HG02885 (cell line): Measurements from ENCODE around the gene TMEM250.

ENCODE experiments used
- ATAC-seq: cut with Tn5 transposase; IDR thresholded peaks from one replicate; pipeline ENCODE4 v1.9.1; 2021; ENCODE audit warnings: mild to moderate bottlenecking; ENCODE audit not compliant: unreplicated experiment, poor library complexity

TMEM250 gene

DNA sequence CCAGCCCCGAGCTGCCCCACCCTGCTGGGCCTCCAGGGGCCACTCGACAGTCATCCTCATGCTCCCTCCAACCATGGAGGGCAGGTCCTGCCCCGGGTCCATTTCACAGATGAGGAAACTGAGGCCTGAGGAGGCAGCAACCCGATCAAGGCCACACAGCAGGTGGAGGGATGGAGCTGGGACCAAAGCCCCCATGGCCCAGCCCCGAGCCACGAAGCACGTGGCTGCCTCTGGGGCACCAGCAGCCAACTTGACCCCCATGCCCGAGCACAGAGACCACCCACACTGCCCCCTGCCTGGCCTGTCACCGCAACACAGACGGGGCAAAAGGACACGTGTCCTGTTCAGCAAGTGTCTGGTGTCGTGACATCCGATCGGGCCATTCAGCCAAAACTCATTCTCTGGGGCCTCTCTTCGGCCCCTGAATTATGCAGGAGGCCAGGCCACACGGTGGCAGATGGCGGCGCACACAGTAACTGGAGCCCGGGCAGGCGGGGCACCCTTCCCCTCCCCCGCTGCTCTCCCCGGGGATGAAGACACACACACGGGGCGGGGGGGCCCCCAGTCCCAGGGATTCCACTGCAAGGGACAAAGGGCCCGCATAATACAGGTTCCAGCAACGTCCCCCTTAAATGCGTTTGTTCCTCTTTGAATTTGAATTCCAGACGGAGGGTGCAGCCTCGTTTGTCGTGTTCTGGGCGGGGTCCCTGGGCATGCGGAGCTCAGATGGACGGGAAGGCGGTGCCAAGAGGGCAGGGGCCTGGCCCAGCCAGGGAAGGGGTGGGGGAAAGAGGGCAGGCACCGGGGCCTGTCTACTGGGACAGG, 29.4 kb upstream of the TMEM250 start:
- ATAC-seq = no peak

GRCh38 chr9:136147038-136147889, 28.6 kb upstream of the TMEM250 start:
- ATAC-seq = no peak

GRCh38 chr9:136146126-136147037, 27.7 kb upstream of the TMEM250 start:
- ATAC-seq = no peak

DNA sequence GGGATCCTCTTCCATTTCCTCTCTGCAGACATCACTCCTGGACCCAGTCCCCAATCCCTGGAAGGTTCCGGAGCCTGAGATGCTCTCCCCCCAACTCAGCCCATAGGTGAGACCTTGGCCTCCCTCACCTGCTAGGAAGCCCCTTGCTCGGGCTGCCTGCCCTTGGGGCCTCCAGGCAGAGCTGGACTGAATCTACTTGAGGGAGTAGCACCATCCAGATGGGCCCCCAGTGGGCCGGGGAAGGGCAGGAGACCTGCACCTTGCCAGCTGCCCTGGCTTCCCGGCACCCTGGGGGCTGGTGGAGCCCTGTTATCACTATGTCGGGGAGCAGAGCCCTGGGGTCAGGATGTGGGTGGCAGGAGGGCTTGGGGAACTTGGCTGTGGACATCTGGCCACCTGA, 26.9 kb upstream of the TMEM250 start:
- no peak for ATAC-seq

- ATAC-seq = no peak
Measured at GRCh38 chr9:136144450-136144849, 25.8 kb upstream of the TMEM250 start.

DNA sequence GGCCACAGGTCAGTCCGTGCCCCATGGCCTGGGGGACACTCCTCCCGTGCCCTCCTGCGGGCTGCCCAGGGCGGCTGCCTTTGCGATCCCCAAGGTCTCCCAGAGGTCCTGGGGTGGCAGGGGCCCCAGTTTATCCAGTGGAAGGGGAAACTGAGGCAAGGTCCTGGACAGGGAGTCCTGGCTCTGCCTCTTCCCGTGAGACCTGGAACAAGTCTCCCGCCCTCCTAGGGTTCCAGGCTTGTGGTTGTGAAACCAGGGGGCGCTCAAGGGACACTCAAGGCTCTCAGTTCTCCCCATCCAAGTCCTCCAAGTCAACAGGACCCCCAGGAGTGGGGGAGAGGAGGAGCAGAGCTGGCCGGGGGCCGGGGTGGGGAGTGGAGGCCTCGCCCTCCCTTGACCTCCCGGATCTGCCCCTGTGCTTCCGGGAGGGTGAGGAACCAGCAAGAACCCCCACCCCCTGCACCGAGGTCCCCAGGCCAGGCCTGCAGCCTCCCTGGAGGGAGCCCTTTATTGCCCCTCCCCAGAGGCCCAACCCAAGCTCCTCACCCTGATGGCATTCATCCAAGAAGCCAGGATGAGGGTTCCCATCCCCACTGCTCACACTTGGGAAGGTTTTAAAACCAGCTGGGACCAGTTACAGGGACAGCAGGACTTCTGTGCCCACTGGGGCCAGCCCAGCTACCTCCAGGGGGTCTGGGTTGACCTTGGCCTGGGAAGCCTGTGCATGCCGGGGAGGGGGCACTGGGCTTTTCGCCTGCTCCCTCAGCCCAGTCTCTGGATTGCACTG, 24.7 kb upstream of the TMEM250 start:
- no peak for ATAC-seq

- ATAC-seq = no peak
Measured at GRCh38 chr9:136142859-136143214, 24.2 kb upstream of the TMEM250 start.

GRCh38 chr9:136142414-136142796, 23.7 kb upstream of the TMEM250 start:
- ATAC-seq = no peak

- no peak for ATAC-seq
Measured at GRCh38 chr9:136141682-136142413, 23.2 kb upstream of the TMEM250 start.

- ATAC-seq = no peak
Measured at GRCh38 chr9:136140966-136141365, 22.3 kb upstream of the TMEM250 start.

DNA sequence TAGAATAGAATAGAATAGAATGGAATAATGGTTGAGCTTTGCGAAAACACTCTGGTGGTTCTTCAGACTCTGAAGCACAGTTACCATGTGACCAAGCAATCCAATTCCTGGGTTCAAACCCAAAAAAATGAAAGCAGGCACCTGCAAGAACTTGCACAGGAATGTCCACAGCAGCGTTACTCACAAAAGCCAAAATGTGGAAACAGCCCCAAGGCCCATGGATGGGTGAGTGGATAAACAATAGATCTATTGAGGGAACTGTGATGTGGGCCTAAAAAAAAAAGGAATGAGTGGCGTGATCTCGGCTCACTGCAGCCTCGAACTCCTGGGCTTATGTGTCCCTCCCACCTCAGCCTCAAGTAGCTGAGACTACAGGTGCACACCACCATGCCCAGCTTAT, 21.4 kb upstream of the TMEM250 start:
- no peak for ATAC-seq

- no peak for ATAC-seq
Measured at GRCh38 chr9:136138566-136138965, 19.9 kb upstream of the TMEM250 start.

GRCh38 chr9:136137321-136138265, 18.9 kb upstream of the TMEM250 start:
- ATAC-seq = no peak

DNA sequence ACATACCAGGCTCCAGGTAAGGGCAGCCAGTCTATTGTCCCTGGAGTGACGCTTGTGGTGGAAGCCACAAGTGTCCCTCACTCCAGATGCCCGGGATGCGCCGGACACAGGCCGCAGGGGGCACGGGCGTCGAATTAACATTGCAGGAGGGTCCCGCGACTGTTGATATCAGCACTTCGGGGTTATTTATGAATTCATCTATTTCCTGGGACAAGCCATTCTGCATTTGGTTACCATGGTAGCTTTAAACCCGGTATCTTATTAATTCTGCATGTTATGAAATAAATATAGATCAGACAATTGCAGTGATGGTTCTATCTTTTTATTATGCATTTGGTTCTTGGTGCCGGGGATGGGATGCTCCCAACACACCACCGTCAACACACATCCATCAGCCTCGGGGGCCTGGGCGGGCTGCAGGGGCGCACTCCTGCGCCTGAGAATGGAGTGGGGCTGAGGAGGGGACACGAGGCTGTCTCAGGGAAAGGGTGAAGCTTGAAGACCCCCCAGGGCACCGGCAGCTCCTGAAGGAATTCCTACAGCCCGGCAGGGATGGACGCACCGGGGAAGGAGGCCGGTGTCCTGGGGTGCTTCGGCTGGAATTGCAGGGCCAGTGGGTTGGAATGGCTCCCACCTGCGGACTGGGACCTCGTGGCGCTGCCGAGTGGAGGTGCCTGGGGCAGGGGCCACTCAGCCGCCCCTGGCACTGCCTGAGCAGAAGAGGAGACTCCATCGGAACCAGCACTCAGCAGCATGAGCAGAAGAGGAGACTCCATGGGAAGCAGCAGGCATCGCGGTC, 17.7 kb upstream of the TMEM250 start:
- ATAC-seq = no peak

DNA sequence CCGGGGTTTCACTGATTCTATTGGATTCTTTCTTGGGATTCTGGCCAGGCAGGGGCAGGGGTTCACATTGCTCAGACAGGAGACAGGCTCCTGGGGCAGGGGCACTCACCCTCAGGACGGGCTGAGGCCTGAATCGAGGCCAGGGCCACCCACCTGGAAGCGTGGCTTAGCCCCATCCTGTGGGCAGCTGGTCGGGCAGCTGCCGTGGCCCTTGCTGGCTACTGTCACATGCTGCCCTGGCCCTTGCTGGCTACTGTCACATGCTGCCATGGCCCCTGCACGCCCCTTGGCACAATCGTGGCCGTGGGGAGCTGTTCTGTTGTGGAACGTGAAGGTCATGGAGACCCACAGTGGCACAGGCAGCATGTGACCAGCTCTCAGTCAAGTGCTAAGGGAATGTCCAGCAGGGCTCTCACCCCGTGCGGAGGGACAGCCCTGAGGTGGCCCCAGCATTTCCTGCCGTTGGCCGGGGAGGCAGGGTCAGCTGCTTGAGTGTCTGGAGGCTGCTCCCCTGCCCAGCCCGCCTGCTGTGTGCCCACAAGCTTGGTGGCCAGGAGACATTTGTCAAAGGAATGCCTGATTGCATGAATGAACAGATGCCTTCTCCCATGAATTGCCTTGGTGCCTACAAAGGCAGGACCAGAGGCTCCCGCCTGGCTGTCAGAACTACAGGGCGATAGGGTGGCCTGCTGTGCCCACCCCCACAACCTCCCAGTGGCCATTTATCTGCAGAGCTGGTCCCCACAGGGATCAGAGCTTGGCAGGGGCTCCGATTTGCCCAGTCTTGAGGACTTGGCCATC, 16.9 kb upstream of the TMEM250 start:
- no peak for ATAC-seq

DNA sequence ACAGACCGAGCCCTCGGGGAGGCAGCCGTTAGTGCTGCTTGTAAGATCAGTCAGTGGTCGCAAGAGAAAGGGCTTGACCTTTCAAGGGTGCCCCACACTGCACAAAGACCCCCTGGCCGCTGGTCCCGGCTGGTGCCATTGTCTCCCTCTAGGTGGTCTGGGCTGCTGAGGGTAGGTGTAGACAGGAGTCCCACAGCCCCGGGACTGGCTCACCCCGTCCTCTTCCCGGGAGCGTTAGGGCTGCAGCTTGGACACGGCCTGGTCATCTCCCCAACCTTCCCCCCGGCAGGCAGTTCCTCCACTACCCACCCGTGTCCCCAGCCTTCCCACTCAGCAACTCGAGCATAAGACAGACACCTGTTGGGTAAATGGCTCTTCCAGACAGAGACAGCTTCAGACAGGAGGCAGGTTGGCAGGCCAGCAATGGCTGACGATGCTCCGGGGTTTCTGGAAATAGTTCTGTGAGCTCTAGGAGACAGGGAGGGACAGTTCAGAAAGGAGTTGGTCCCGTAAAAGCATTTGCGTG, 15.3 kb upstream of the TMEM250 start:
- ATAC-seq = no peak
